AG10803 (cell line): ENCODE results near the gene HPN.

Experiments used
- DNase-seq: peaks from one replicate; pipeline ENCODE4 v3.0.0; 2010; ENCODE audit warnings: low read depth
- H3K4me3 ChIP-seq: 2 replicates; pipeline ENCODE4 v1.5.1; 2011; ENCODE audit warnings: mild to moderate bottlenecking, low read length, control low read depth
- TF ChIP-seq, protein P1 (sequence below): conservative IDR thresholded peaks from 2 replicates; pipeline ENCODE4 v1.5.1; 2011; ENCODE audit warnings: mild to moderate bottlenecking, low read length, control low read depth, inconsistent platforms

Gene HPN

GRCh38 chr19:35089554-35089953, 48.0 kb downstream of the HPN start:
- no peak overlapping the region for H3K4me3 ChIP-seq
- TF ChIP-seq, protein P1, sequence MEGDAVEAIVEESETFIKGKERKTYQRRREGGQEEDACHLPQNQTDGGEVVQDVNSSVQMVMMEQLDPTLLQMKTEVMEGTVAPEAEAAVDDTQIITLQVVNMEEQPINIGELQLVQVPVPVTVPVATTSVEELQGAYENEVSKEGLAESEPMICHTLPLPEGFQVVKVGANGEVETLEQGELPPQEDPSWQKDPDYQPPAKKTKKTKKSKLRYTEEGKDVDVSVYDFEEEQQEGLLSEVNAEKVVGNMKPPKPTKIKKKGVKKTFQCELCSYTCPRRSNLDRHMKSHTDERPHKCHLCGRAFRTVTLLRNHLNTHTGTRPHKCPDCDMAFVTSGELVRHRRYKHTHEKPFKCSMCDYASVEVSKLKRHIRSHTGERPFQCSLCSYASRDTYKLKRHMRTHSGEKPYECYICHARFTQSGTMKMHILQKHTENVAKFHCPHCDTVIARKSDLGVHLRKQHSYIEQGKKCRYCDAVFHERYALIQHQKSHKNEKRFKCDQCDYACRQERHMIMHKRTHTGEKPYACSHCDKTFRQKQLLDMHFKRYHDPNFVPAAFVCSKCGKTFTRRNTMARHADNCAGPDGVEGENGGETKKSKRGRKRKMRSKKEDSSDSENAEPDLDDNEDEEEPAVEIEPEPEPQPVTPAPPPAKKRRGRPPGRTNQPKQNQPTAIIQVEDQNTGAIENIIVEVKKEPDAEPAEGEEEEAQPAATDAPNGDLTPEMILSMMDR, result no peak
- no peak for DNase-seq

- no peak overlapping the region for H3K4me3 ChIP-seq
- no peak for DNase-seq
- TF ChIP-seq, protein P1, result no peak
These were observed 48.6 kb downstream of the HPN start for GRCh38 chr19:35090160-35090505.

- TF ChIP-seq, protein P1, result peak; percentile 65
- no peak overlapping the region for H3K4me3 ChIP-seq
- peak; percentile 56 for DNase-seq
These were observed 49.1 kb downstream of the HPN start for GRCh38 chr19:35090506-35091214.

DNA sequence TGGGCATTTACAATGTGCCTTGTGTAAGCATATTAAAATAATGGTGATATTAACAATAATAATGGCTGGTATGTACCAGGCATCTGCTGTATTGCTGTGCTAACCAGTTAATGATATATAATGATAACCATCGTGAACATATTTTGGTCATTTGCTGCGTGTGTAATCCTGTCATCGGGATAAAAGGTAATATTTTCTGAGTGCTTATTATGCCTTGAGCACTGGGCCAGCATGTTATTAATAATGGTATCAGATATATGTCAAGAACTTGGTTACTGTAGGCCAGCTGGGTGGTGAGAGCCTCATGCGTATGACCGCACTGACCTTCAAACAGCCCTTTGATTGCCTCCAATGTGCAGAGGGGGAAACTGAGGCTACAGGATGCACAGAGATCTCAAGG, 51.9 kb downstream of the HPN start:
- H3K4me3 ChIP-seq, result no peak overlapping the region
- TF ChIP-seq, protein P1, result no peak
- no peak for DNase-seq

DNA sequence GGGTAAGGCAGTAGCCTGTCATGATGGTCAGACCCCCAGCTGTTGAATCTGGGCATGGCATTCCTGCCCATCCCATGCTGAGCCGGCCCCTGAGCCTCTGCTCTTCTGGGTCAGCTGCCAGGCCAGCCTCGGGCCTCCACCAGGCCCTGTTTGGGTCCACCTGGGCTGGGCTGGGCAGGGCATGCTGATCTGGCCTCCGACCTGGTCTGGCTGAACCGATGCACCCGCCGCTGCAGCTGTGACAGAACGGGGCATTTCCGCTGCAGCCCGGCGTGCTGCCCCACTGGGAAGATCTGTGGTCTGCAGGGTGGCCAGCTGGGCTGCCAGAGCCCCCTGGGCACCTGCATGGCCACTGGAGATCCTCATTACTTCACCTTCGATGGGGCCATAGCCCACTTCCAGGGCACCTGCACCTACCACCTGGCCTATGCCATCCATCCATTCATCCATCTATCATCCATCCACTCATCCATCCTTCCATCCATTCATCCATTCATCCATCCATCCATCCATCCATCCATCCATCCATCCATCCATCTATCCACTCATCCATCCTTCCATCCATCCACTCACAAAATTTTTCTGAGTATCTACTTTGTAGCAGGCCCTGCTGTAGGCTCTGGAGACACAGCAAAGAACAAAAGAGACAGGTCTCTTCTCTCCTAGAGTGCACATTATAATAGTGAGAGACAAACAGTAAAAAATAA, 52.6 kb downstream of the HPN start:
- DNase-seq, result no peak
- TF ChIP-seq, protein P1, result no peak
- H3K4me3 ChIP-seq, result no peak overlapping the region

GRCh38 chr19:35094656-35095055, 53.1 kb downstream of the HPN start:
- TF ChIP-seq, protein P1, result no peak
- DNase-seq, result no peak
- no peak overlapping the region for H3K4me3 ChIP-seq

DNA sequence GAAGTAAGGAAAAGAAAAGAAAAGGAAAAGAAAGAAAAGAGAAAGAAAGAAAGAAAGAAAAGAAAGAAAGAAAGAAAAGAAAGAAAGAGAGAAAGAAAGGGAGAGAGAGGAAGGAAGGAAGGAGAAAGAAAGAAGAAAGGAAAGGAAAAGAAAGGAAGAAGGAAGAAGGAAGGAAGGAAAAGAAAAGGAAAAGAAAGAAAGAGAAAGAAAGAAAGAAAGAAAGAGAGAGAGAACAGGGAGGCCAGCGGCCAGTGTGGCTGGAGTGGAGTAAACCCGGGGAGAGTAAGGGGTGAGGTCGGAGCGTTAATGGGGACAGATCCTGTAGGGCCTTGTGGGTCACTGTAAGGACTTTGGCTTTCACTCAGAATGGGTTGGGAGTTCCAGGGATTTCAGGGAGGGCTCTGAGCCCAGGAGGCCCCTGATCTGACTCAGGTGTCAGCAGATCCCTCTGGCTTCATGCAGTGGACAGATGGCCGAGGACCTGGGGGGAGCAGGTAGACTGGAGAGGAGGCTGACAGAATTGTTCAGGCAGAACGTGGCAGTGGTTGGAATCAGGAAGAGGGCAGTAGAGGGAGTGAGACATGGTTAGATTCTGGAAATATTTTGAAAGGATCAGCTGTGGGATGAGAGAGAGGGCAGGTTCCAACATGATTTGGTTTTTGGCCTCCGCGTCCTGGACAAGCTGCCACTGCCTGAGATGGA, 54.3 kb downstream of the HPN start:
- DNase-seq, result no peak
- H3K4me3 ChIP-seq, result no peak overlapping the region
- TF ChIP-seq, protein P1, result no peak
